ENCODE measurements around the gene RBMS2.

GRCh38 chr12:56477521-56478225, 43.9 kb upstream of the RBMS2 start:
- TF ChIP-seq CTCF (IDR thresholded peaks at IDR 0.05) = no peak
- no peak for TF ChIP-seq POLR2A (IDR thresholded peaks at IDR 0.05; ENCODE audit: low read length)
- no peak for TF ChIP-seq CEBPB (IDR thresholded peaks at IDR 0.05)
- no peak for TF ChIP-seq EP300 (IDR thresholded peaks at IDR 0.05)
- TF ChIP-seq RCOR1 (IDR thresholded peaks at IDR 0.05; ENCODE audit: low read depth, low read length) = no peak
- no peak for TF ChIP-seq REST (IDR thresholded peaks at IDR 0.05)
- no peak for TF ChIP-seq POLR2AphosphoS2 (conservative IDR thresholded peaks at IDR 0.05; ENCODE audit: low read length)
- no peak for TF ChIP-seq NR3C1 (IDR thresholded peaks at IDR 0.05)
- no peak for TF ChIP-seq RFX5 (IDR thresholded peaks at IDR 0.05)
- no peak for TF ChIP-seq EHMT2 (IDR thresholded peaks at IDR 0.05; ENCODE audit: low read depth)
- TF ChIP-seq CHD2 (IDR thresholded peaks at IDR 0.05; ENCODE audit: low read length, partially characterized antibody) = no peak
- no peak for TF ChIP-seq SMC3 (IDR thresholded peaks at IDR 0.05)
- TF ChIP-seq MAX (IDR thresholded peaks at IDR 0.05) = no peak

Data from A549 (cell line).